HG03139 (cell line): ENCODE measurements around the gene NELFA.

Source experiments
- ATAC-seq: cut with Tn5 transposase; IDR thresholded peaks from one replicate; pipeline ENCODE4 v1.9.1; 2021; ENCODE audit not compliant: unreplicated experiment

NELFA gene

DNA sequence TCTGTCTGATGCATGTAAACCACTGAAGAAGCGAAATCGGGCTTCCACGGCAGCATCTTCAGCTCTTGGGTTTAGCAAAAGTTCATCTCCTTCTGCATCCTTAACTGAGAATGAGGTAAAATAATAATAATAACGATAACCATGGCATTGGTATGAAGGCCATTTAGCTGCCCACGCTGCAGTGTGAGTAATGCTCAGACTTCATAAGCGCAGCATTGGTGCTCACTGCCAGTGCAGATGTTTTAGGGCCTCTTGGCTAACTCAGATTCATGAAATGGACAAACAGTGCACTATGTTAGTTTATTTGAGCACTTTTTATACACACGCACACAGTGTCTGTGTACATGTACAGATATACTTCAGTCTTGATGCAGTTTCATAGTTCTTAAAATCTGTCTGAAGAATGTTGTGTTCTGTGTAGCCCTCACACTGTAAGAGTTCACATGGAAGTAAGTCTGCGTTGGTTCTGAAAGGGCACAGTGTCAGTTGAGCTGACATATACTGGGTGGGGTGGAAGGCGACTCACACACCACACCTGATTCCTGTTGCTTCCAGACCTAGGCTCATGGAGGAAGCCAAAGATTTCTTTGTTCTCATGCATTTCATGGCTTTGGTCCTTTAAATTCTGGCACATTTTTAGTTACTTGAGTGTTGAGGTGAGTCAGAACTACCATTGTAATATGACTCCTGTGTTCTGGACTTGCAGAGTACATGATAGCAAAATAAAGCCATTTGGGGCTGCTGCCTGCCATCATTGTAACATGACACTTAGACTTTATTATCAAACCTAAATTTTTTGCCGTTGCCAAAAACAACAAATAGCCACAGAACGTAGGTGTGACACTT lies 68.9 kb downstream of the NELFA start:
- ATAC-seq = no peak

DNA sequence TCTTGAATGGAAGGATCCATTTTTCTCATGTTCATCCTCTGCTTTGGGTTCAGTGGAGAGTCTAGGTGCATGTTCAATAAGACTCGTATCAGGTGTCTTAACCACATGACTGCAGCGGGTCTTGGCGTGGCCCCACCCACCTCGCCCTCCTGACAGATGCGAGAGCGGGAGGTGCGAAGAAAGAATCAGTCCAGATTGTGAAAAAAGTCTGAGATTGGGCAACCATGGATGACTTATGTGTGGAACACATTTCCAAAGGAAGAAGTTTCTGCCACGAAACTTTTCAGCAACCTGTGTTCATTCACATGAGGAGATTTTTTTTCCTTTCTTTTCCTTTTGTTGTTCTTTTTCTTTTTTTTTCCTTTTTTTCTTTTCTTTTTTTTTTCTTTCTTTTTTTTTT lies 70.7 kb downstream of the NELFA start:
- no peak for ATAC-seq

DNA sequence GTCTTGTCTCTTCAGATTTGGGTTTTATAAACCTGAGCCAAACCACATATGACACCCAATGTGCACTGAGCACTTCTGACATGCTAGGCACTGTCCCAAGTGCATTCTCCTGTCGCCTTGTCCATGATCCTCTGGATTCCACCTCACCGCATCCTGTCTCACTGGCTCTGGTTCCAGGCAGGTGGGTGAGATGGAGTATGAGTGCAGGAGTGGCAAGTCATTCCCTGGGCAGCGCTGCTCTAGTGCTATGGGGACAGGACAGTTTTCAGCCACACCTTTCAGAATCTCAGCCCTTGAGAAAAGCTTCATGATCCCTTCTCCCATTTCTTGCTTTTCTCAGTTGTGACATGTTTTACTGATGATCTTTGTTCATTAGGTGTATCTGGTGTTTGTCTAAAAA lies 71.2 kb downstream of the NELFA start:
- ATAC-seq = no peak

DNA sequence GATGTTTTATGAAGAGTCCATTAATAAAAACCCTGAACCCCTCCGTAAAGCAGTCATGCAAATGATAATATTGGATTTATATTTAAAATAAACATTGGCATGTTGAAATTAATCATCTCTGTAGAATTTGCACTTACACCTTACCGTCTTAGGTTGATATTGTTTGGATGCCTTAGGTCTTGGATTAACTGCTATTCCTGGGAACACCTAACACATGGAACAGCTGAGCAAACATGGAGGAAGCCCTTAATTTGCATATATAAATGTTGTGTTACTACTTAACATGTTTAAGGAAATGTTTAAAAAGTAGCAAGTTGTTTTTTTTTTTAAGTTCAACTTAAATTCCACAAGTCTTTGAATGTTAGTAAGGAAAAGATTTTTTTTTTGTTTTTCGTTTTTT lies 75.1 kb downstream of the NELFA start:
- no peak for ATAC-seq

DNA sequence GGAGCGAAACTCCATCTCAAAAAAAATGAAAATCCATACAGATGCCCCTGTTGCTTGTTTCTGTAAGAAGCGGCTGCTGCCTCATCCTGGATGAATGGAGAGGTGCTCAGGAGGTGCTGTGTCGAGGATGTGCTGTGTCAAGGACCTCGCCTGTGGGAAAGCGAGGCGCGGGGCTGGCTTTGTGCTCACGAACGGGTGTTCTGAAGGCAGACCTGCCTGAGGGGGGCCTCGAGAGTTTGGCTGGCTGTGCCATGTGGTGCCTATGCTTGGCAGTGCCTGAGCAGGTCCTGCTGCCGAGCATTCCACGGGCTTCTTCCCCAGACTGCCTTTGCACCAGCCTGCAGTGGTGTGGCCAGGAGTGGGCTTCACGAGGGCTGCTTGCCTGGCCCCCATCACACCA lies 76.0 kb downstream of the NELFA start:
- ATAC-seq = no peak
